A549 (cell line): Measurements from ENCODE around the gene TSNAXIP1. TPM values are rescaled to one million over a fixed set of nuclear protein-coding genes. Genes with fewer than 3 reads are reported as not detected.

ENCODE experiments used
- ATAC-seq, 2 experiments: fragments of 200-7000 bp in 1 of 2; fragments of >200 bp in 1 of 2; cut with Nextera tagmentation in 1 of 2; cut with Tn5 transposase in 1 of 2; 3 replicates each; pipeline versions ENCODE4 v1.8.0 to v1.9.1; 2018 to 2020; ENCODE audit warnings: mild to moderate bottlenecking in 1 of 2, moderate library complexity in 1 of 2
- CTCF ChIA-PET: fragments of 300-600 bp; sonication (Branson Sonifier 250); formaldehyde crosslinking; extraction: SDS; loops from one replicate; lab custom pipeline; 2021; ENCODE audit warnings: antibody characterized with exemption, inconsistent platforms; lab: Yijun Ruan, JAX
- POLR2A ChIA-PET: fragments of 350-600 bp; formaldehyde crosslinking; extraction: SDS; loops from one replicate; lab custom pipeline; 2021; ENCODE audit warnings: antibody characterized with exemption, inconsistent platforms; lab: Yijun Ruan, JAX
- DNase-seq, 2 experiments: peaks; one replicate each; pipeline versions ENCODE4 v3.0.0 to v3.0.0-alpha.2; 2011 to 2016; ENCODE audit warnings: low read depth in 1 of 2, low spot score in 1 of 2
- FAIRE-seq: peaks from 2 replicates; lab custom pipeline; 2011; peaks lifted over from hg19 to GRCh38; lab: Jason Lieb, UNC
- H3K27ac ChIP-seq, 2 experiments: fragments of >200 bp; sonication (Bioruptor Twin); formaldehyde crosslinking; 3 replicates each; pipeline ENCODE4 v1.5.1; 2016 to 2017
- H3K4me1 ChIP-seq: fragments of >200 bp; sonication (Bioruptor Twin); formaldehyde crosslinking; 3 replicates; pipeline ENCODE4 v1.6.1; 2016
- H3K4me2 ChIP-seq: fragments of >200 bp; sonication (Bioruptor Twin); formaldehyde crosslinking; 3 replicates; pipeline ENCODE4 v1.6.1; 2016
- H3K4me3 ChIP-seq: fragments of >200 bp; sonication (Bioruptor Twin); formaldehyde crosslinking; 3 replicates; pipeline ENCODE4 v1.5.1; 2016
- H3K9me3 ChIP-seq: fragments of >200 bp; sonication (Bioruptor Twin); formaldehyde crosslinking; 3 replicates; pipeline ENCODE4 v1.6.1; 2016
- BHLHE40 ChIP-seq: IDR thresholded peaks from 2 replicates; pipeline ENCODE4 v1.6.1; 2012; ENCODE audit warnings: low read depth, low read length, inconsistent platforms
- CBX8 ChIP-seq: fragments of 200-600 bp; sonication (generic); IDR thresholded peaks from 2 replicates; pipeline ENCODE4 v1.6.1; 2016
- EHF ChIP-seq: fragments of 250-450 bp; sonication (Bioruptor Pico); IDR thresholded peaks from 2 replicates; pipeline ENCODE4 v1.5.0; 2020; ENCODE audit warnings: mild to moderate bottlenecking
- EHMT2 ChIP-seq: fragments of 200-600 bp; sonication (generic); IDR thresholded peaks from 2 replicates; pipeline ENCODE4 v1.6.1; 2016; ENCODE audit warnings: antibody characterized with exemption, low read depth, mild to moderate bottlenecking, moderate library complexity
- EP300 ChIP-seq, 2 experiments: fragments of >200 bp; sonication (Bioruptor Twin); formaldehyde crosslinking; IDR thresholded peaks; 2 replicates in 1 of 2; 3 replicates in 1 of 2; pipeline ENCODE4 v1.6.1; 2016 to 2017
- ESRRA ChIP-seq: fragments of 150-350 bp; IDR thresholded peaks from 2 replicates; pipeline ENCODE4 v1.6.1; 2014; ENCODE audit warnings: mild to moderate bottlenecking, low read length, borderline replicate concordance
- GATA3 ChIP-seq: IDR thresholded peaks from 2 replicates; pipeline ENCODE4 v1.6.1; 2012; ENCODE audit warnings: borderline replicate concordance
- HOXA7 ChIP-seq: fragments of 250-450 bp; sonication (Bioruptor Pico); IDR thresholded peaks from 2 replicates; pipeline ENCODE4 v1.5.0; 2020; ENCODE audit warnings: mild to moderate bottlenecking, moderate library complexity
- KDM1A ChIP-seq: fragments of 200-600 bp; sonication (generic); IDR thresholded peaks from 2 replicates; pipeline ENCODE4 v1.6.1; 2016; ENCODE audit warnings: low read depth, mild to moderate bottlenecking
- KDM5A ChIP-seq: fragments of 200-600 bp; sonication (generic); IDR thresholded peaks from 2 replicates; pipeline ENCODE4 v1.6.1; 2016; ENCODE audit warnings: antibody characterized with exemption, mild to moderate bottlenecking
- MAZ ChIP-seq: fragments of 150-350 bp; IDR thresholded peaks from 2 replicates; pipeline ENCODE4 v1.6.1; 2014; ENCODE audit warnings: antibody characterized with exemption, low read depth, low read length, borderline replicate concordance
- MYC ChIP-seq: IDR thresholded peaks from 2 replicates; pipeline ENCODE4 v1.6.1; 2012; ENCODE audit warnings: mild to moderate bottlenecking, inconsistent platforms, low read length, improper control_type of control experiment, borderline replicate concordance
- NFE2L2 ChIP-seq: fragments of 150-350 bp; conservative IDR thresholded peaks from 2 replicates; pipeline ENCODE4 v1.6.1; 2014; ENCODE audit warnings: low read length
- POLR2A ChIP-seq: IDR thresholded peaks from 2 replicates; pipeline ENCODE4 v1.6.1; 2012; ENCODE audit warnings: mild to moderate bottlenecking, low read length
- RAD21 ChIP-seq, 2 experiments: fragments of >200 bp in 1 of 2; sonication (Bioruptor Twin) in 1 of 2; formaldehyde crosslinking in 1 of 2; IDR thresholded peaks in 1 of 2; conservative IDR thresholded peaks in 1 of 2; 2 replicates in 1 of 2; 3 replicates in 1 of 2; pipeline ENCODE4 v1.6.1; 2012 to 2018; ENCODE audit warnings: inconsistent platforms in 1 of 2
- RCOR1 ChIP-seq: fragments of 150-350 bp; IDR thresholded peaks from 2 replicates; pipeline ENCODE4 v1.6.1; 2014; ENCODE audit warnings: antibody characterized with exemption, low read length, low read depth
- TP53 ChIP-seq: fragments of 250-450 bp; sonication (Bioruptor Pico); IDR thresholded peaks from 2 replicates; pipeline ENCODE4 v1.5.0; 2021; ENCODE audit warnings: mild to moderate bottlenecking, moderate library complexity
- ZFP36 ChIP-seq: fragments of 450-650 bp; IDR thresholded peaks from 2 replicates; pipeline ENCODE4 v1.6.1; 2014; ENCODE audit warnings: borderline replicate concordance; ENCODE audit not compliant: partially characterized antibody
- ZNF302 ChIP-seq: fragments of 250-450 bp; sonication (Bioruptor Pico); IDR thresholded peaks from 2 replicates; pipeline ENCODE4 v1.9.0; 2021; ENCODE audit warnings: inconsistent platforms, mild to moderate bottlenecking, moderate library complexity
- ZSCAN20 ChIP-seq: fragments of 250-450 bp; sonication (Bioruptor Pico); IDR thresholded peaks from 2 replicates; pipeline ENCODE4 v1.8.0; 2022; ENCODE audit warnings: mild to moderate bottlenecking, moderate library complexity
- WGBS: methylation state at CpG from one replicate; pipeline ENCODE4 v1.1.6; 2017; ENCODE audit errors: missing lambda C conversion rate; 5-methylcytosine and 5-hydroxymethylcytosine counted together
- polyA plus RNA-seq, 4 experiments: library from polyadenylated mRNA; depleted of rRNA in 3 of 4; stranded (reverse); fragments of >200 nt; fragmentation: RNase III in 1 of 4; extraction: RNeasy Plus Mini Kit Qiagen cat#74134 plus additional on column Dnase treatment in 1 of 4; gene quantifications; 2 replicates in 3 of 4; 3 replicates in 1 of 4; pipeline ENCODE4 v1.2.3, GENCODE V29; 2011 to 2017
- TF ChIP-seq, protein P1 (sequence below): fragments of 450-650 bp; IDR thresholded peaks from 2 replicates; pipeline ENCODE4 v1.6.1; 2014; ENCODE audit warnings: antibody characterized with exemption
- TF ChIP-seq, protein P2 (sequence below): IDR thresholded peaks from 2 replicates; pipeline ENCODE4 v1.6.1; 2012
- TF ChIP-seq, protein P3 (sequence below): fragments of >200 bp; sonication (Bioruptor Twin); formaldehyde crosslinking; IDR thresholded peaks from 3 replicates; pipeline ENCODE4 v1.5.1; 2016
- TF ChIP-seq, protein P4 (sequence below): fragments of 200-600 bp; sonication (generic); IDR thresholded peaks from 2 replicates; pipeline ENCODE4 v1.6.1; 2016; ENCODE audit warnings: antibody characterized with exemption, mild to moderate bottlenecking, moderate library complexity
- TF ChIP-seq, protein P5 (sequence below): fragments of >200 bp; sonication (Bioruptor Twin); formaldehyde crosslinking; IDR thresholded peaks from 3 replicates; pipeline ENCODE4 v1.6.1; 2016
- TF ChIP-seq, protein P6 (sequence below): fragments of 150-350 bp; IDR thresholded peaks from 2 replicates; pipeline ENCODE4 v1.6.1; 2014; ENCODE audit warnings: low read depth, mild to moderate bottlenecking, low read length
- TF ChIP-seq, protein P7 (sequence below): fragments of >200 bp; sonication (Bioruptor Twin); formaldehyde crosslinking; IDR thresholded peaks from 2 replicates; pipeline ENCODE4 v1.6.1; 2016

The TSNAXIP1 gene
- polyA plus RNA-seq, 2 of the 4 experiments (the other 2 are of a cell fraction) = 0.68 to 1.1 TPM

DNA sequence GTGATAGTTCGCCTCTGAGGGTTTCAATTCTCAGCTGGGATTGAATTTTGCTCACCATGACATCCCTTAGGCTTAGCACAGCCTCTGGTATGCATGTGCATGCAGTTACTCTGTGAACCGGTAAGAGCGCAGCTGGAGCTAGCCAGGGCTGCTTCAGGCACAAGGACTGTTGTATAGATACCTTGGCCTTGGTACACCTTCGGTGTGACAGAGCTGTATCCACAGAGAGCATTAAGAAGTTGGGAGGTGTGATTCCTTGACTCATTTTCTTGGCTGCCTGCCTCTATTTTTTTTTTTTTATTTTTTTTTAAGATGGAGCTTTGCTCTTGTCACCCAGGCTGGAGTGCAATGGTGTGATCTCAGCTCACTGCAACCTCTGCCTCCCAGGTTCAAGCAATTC is 37.8 kb downstream of the TSNAXIP1 start:
- no peak for FAIRE-seq
- no peak overlapping the region for H3K27ac ChIP-seq
- ChIA-PET POLR2A (no interaction called here), CTCF (interaction anchor here (1.1 to 4.1 kb wide), 4 partner anchors 23 to 84 kb away, joined by 3 to 38 read pairs (median 4); no protein-coding TSS in a partner anchor)
- 90% methylated on average over 4 of the region's 4 CpGs for WGBS
- no peak for ATAC-seq
- peak overlapping the region; percentile 87 for H3K4me2 ChIP-seq
- H3K4me3 ChIP-seq = no peak overlapping the region
- DNase-seq = no peak
- H3K4me1 ChIP-seq = peaks cover 40% of the 10 kb centered on the region
- no peaks in the 10 kb centered on the region for H3K9me3 ChIP-seq
- TF ChIP-seq GATA3 = no peak
- no peak for TF ChIP-seq TP53 (CRISPR knock-in tag)
- no peak for TF ChIP-seq HOXA7 (CRISPR knock-in tag)
- TF ChIP-seq, protein P1, sequence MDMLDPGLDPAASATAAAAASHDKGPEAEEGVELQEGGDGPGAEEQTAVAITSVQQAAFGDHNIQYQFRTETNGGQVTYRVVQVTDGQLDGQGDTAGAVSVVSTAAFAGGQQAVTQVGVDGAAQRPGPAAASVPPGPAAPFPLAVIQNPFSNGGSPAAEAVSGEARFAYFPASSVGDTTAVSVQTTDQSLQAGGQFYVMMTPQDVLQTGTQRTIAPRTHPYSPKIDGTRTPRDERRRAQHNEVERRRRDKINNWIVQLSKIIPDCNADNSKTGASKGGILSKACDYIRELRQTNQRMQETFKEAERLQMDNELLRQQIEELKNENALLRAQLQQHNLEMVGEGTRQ = no peak
- no peak for TF ChIP-seq ZNF302 (CRISPR knock-in tag)
- TF ChIP-seq ESRRA = no peak
- no peak for TF ChIP-seq NFE2L2
- no peak for TF ChIP-seq EHF (CRISPR knock-in tag)
- TF ChIP-seq RCOR1 = no peak
- TF ChIP-seq, protein P2, sequence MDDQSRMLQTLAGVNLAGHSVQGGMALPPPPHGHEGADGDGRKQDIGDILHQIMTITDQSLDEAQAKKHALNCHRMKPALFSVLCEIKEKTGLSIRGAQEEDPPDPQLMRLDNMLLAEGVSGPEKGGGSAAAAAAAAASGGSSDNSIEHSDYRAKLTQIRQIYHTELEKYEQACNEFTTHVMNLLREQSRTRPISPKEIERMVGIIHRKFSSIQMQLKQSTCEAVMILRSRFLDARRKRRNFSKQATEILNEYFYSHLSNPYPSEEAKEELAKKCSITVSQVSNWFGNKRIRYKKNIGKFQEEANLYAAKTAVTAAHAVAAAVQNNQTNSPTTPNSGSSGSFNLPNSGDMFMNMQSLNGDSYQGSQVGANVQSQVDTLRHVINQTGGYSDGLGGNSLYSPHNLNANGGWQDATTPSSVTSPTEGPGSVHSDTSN = no peak
- no peak for TF ChIP-seq MAZ
- no peak for TF ChIP-seq MYC
- TF ChIP-seq RAD21 (conservative IDR thresholded peaks at IDR 0.05 in 1 of 2, IDR thresholded peaks at IDR 0.05 in 1 of 2) = no peak
- no peak for TF ChIP-seq ZSCAN20 (CRISPR knock-in tag)
- TF ChIP-seq POLR2A = no peak
- no peak for TF ChIP-seq ZFP36
- no peak for TF ChIP-seq CBX8
- TF ChIP-seq, all 56 proteins: peak for 0

DNA sequence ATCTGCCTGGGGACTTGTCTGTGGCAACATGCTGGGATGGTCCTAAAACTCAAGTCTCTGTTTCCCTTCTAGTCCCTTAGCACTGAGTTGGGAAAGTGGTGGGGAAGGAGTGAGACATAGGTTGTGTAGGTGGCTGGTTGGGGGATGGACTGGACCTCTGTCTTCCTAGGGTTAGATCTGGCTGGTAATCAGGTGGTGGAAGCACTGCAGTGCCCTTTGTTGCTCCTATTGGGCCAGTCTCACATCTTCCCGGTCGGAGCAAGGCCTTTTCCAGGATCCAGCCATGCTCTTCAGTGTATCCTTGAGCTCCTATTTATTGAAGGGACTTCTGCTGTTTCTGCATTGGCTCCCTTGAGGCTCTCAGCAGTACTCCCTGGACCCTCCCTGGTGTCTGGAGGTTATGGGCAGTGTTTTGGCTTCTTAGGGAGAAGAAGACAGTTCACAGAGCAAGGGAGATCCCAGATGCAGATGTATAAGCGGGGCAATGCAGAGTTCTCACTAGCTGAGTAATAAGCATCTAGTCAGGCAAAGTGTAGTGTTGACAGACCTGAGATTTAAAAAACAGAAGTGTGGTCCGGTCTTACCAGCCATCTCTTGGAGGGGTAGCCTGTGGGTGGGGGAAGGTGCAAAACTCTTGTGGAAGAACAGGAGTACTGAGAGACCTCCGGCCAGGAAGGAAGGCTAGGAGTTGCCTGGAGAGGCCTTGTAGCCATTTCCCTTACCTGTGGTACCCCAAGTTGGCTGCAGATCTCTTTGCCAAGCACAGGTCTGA is 38.8 kb downstream of the TSNAXIP1 start:
- ATAC-seq = no peak
- DNase-seq = no peak
- Histone ChIP-seq H3K4me2 (peak overlapping the region; percentile 87), H3K4me1 (peaks cover 40% of the 10 kb centered on the region), H3K4me3 (peak overlapping the region; percentile 93), H3K9me3 (no peaks in the 10 kb centered on the region), H3K27ac (peak overlapping the region; percentile 89 to 98)
- POLR2A ChIA-PET = interaction anchor here (0.7 to 0.9 kb wide), 4 partner anchors 12 to 39 kb away, joined by 4 to 7 read pairs (median 4); partner anchors contain the start of genes RANBP10 and TSNAXIP1
- WGBS = 87% methylated on average over 5 of the region's 5 CpGs
- no peak for FAIRE-seq
- CTCF ChIA-PET = interaction anchor here (1.1 to 4.1 kb wide), 4 partner anchors 22 to 64 kb away, joined by 3 to 38 read pairs (median 4); no protein-coding TSS in a partner anchor
- TF ChIP-seq KDM1A (no peak), EP300 (IDR thresholded peaks at IDR 0.05) (no peak), CBX8 (no peak), KDM5A (no peak), ZSCAN20 (CRISPR knock-in tag) (no peak), EHMT2 (no peak), HOXA7 (CRISPR knock-in tag) (no peak), BHLHE40 (no peak)
- TF ChIP-seq, protein P3, sequence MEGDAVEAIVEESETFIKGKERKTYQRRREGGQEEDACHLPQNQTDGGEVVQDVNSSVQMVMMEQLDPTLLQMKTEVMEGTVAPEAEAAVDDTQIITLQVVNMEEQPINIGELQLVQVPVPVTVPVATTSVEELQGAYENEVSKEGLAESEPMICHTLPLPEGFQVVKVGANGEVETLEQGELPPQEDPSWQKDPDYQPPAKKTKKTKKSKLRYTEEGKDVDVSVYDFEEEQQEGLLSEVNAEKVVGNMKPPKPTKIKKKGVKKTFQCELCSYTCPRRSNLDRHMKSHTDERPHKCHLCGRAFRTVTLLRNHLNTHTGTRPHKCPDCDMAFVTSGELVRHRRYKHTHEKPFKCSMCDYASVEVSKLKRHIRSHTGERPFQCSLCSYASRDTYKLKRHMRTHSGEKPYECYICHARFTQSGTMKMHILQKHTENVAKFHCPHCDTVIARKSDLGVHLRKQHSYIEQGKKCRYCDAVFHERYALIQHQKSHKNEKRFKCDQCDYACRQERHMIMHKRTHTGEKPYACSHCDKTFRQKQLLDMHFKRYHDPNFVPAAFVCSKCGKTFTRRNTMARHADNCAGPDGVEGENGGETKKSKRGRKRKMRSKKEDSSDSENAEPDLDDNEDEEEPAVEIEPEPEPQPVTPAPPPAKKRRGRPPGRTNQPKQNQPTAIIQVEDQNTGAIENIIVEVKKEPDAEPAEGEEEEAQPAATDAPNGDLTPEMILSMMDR = no peak
- TF ChIP-seq, protein P4, sequence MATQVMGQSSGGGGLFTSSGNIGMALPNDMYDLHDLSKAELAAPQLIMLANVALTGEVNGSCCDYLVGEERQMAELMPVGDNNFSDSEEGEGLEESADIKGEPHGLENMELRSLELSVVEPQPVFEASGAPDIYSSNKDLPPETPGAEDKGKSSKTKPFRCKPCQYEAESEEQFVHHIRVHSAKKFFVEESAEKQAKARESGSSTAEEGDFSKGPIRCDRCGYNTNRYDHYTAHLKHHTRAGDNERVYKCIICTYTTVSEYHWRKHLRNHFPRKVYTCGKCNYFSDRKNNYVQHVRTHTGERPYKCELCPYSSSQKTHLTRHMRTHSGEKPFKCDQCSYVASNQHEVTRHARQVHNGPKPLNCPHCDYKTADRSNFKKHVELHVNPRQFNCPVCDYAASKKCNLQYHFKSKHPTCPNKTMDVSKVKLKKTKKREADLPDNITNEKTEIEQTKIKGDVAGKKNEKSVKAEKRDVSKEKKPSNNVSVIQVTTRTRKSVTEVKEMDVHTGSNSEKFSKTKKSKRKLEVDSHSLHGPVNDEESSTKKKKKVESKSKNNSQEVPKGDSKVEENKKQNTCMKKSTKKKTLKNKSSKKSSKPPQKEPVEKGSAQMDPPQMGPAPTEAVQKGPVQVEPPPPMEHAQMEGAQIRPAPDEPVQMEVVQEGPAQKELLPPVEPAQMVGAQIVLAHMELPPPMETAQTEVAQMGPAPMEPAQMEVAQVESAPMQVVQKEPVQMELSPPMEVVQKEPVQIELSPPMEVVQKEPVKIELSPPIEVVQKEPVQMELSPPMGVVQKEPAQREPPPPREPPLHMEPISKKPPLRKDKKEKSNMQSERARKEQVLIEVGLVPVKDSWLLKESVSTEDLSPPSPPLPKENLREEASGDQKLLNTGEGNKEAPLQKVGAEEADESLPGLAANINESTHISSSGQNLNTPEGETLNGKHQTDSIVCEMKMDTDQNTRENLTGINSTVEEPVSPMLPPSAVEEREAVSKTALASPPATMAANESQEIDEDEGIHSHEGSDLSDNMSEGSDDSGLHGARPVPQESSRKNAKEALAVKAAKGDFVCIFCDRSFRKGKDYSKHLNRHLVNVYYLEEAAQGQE = no peak
- TF ChIP-seq, protein P5, sequence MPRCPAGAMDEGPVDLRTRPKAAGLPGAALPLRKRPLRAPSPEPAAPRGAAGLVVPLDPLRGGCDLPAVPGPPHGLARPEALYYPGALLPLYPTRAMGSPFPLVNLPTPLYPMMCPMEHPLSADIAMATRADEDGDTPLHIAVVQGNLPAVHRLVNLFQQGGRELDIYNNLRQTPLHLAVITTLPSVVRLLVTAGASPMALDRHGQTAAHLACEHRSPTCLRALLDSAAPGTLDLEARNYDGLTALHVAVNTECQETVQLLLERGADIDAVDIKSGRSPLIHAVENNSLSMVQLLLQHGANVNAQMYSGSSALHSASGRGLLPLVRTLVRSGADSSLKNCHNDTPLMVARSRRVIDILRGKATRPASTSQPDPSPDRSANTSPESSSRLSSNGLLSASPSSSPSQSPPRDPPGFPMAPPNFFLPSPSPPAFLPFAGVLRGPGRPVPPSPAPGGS = no peak
- TF ChIP-seq, protein P6, sequence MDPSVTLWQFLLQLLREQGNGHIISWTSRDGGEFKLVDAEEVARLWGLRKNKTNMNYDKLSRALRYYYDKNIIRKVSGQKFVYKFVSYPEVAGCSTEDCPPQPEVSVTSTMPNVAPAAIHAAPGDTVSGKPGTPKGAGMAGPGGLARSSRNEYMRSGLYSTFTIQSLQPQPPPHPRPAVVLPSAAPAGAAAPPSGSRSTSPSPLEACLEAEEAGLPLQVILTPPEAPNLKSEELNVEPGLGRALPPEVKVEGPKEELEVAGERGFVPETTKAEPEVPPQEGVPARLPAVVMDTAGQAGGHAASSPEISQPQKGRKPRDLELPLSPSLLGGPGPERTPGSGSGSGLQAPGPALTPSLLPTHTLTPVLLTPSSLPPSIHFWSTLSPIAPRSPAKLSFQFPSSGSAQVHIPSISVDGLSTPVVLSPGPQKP = no peak
- TF ChIP-seq, protein P7, sequence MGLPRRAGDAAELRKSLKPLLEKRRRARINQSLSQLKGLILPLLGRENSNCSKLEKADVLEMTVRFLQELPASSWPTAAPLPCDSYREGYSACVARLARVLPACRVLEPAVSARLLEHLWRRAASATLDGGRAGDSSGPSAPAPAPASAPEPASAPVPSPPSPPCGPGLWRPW = no peak
